ENCODE results near the gene SGIP1.

- no peak for TF ChIP-seq CTCF (IDR thresholded peaks at IDR 0.05)
- TF ChIP-seq ZFX (IDR thresholded peaks at IDR 0.05; ENCODE audit: borderline replicate concordance) = no peak
Observed at GRCh38 chr1:66730462-66730861, 196.5 kb downstream of the SGIP1 start.

Measured in 22Rv1 (cell line).